ENCODE measurements around the gene PDZRN3. TPM values are rescaled to one million over a fixed set of nuclear protein-coding genes. Genes with fewer than 3 reads are reported as not detected.

Gene PDZRN3
- total and polyA plus RNA-seq, 2 of the 13 experiments (the other 11 are each of a cell fraction or from before 2014, with no cell fraction given): not detected

GRCh38 chr3:73391984-73392383, 232.8 kb downstream of the PDZRN3 start:
- DNase-seq (ENCODE audit: low spot score) (no peak), ATAC-seq (no peak), FAIRE-seq (no peak)
- TF ChIP-seq BRCA1 (CRISPR knock-in tag; IDR thresholded peaks at IDR 0.05) (no peak), CTCF (CRISPR knock-in tag; IDR thresholded peaks at IDR 0.05) (no peak), POLR2G (IDR thresholded peaks at IDR 0.05; ENCODE audit: low read depth, low read length) (no peak), SNAPC5 (CRISPR knock-in tag; IDR thresholded peaks at IDR 0.05; ENCODE audit: borderline replicate concordance) (no peak), YEATS2 (CRISPR knock-in tag; IDR thresholded peaks at IDR 0.05; ENCODE audit: borderline replicate concordance) (no peak), ATRX (CRISPR knock-in tag; IDR thresholded peaks at IDR 0.05; ENCODE audit: borderline replicate concordance) (no peak)
- in situ Hi-C loops (cut with HindIII; ENCODE audit: extremely low pct_ligation_motif_present, low pct_unique_long_range_greater_than_20kb): no loop called here
- H4K20me1 ChIP-seq (ENCODE audit: insufficient read depth, low read length): no peaks in the 10 kb centered on the region
- no peaks in the 10 kb centered on the region for H3K9me3 ChIP-seq (ENCODE audit: low read length)
- 27% methylated on average over 9 of the region's 9 CpGs for WGBS (ENCODE audit: low lambda C conversion rate)
- H3K4me3 ChIP-seq (replicated peaks in 1 of 3; ENCODE audit: insufficient read depth in 1 of 3, low read depth in 2 of 3, low read length in 3 of 3): no peak overlapping the region
- POLR2A ChIA-PET: no interaction called here
- H3K79me2 ChIP-seq (ENCODE audit: insufficient read depth, low read length): no peaks in the 10 kb centered on the region
- BruUV-seq (replicated peaks): no TSS peak
- H3K27me3 ChIP-seq (ENCODE audit: control insufficient read depth in 1 of 2, insufficient read depth in 2 of 2, low read length in 2 of 2): no peaks in the 10 kb centered on the region
- no peak overlapping the region for H3K9ac ChIP-seq (ENCODE audit: insufficient read depth, low read depth, low read length)
- H3K36me3 ChIP-seq (replicated peaks in 1 of 2; ENCODE audit: control insufficient read depth in 1 of 2, insufficient read depth in 2 of 2, low read length in 2 of 2): no peaks in the 10 kb centered on the region
- H3K4me1 ChIP-seq (ENCODE audit: insufficient read depth, low read length): no peaks in the 10 kb centered on the region
- H2AFZ ChIP-seq (ENCODE audit: low read length): no peak overlapping the region
- CTCF ChIA-PET (ENCODE audit: low intra/inter-chr PET ratio, low total read pairs): no interaction called here
- no peak overlapping the region for H3K4me2 ChIP-seq (ENCODE audit: low read depth, low read length)
- intact Hi-C loops (cut with micrococcal nuclease; ENCODE audit: unreplicated experiment): no loop called here
- H3K27ac ChIP-seq (ENCODE audit: extremely low read length, insufficient read depth, low read length): no peak overlapping the region

GRCh38 chr3:73389928-73390327, 234.8 kb downstream of the PDZRN3 start:
- DNase-seq (ENCODE audit: low spot score): no peak
- POLR2A ChIA-PET: no interaction called here
- no peak overlapping the region for H2AFZ ChIP-seq (ENCODE audit: low read length)
- H3K9ac ChIP-seq (ENCODE audit: insufficient read depth, low read depth, low read length): no peak overlapping the region
- 9% methylated on average over 1 of the region's 1 CpG for WGBS (ENCODE audit: low lambda C conversion rate)
- H3K4me1 ChIP-seq (ENCODE audit: insufficient read depth, low read length): no peaks in the 10 kb centered on the region
- in situ Hi-C loops (cut with HindIII; ENCODE audit: extremely low pct_ligation_motif_present, low pct_unique_long_range_greater_than_20kb): no loop called here
- ATAC-seq: no peak
- H3K27me3 ChIP-seq (ENCODE audit: control insufficient read depth in 1 of 2, insufficient read depth in 2 of 2, low read length in 2 of 2): no peaks in the 10 kb centered on the region
- H3K4me3 ChIP-seq (replicated peaks in 1 of 3; ENCODE audit: insufficient read depth in 1 of 3, low read depth in 2 of 3, low read length in 3 of 3): no peak overlapping the region
- no peak overlapping the region for H3K4me2 ChIP-seq (ENCODE audit: low read depth, low read length)
- no peaks in the 10 kb centered on the region for H4K20me1 ChIP-seq (ENCODE audit: insufficient read depth, low read length)
- no peaks in the 10 kb centered on the region for H3K9me3 ChIP-seq (ENCODE audit: low read length)
- no TSS peak for BruUV-seq (replicated peaks)
- intact Hi-C loops (cut with micrococcal nuclease; ENCODE audit: unreplicated experiment): loop anchor here (5.0 kb wide), 1 partner anchor 198 kb away; no protein-coding TSS in a partner anchor
- H3K27ac ChIP-seq (ENCODE audit: extremely low read length, insufficient read depth, low read length): no peak overlapping the region
- no peak for FAIRE-seq
- H3K36me3 ChIP-seq (replicated peaks in 1 of 2; ENCODE audit: control insufficient read depth in 1 of 2, insufficient read depth in 2 of 2, low read length in 2 of 2): no peaks in the 10 kb centered on the region
- no peaks in the 10 kb centered on the region for H3K79me2 ChIP-seq (ENCODE audit: insufficient read depth, low read length)
- CTCF ChIA-PET (ENCODE audit: low intra/inter-chr PET ratio, low total read pairs): no interaction called here
- TF ChIP-seq AKNA (CRISPR knock-in tag; IDR thresholded peaks at IDR 0.05; ENCODE audit: borderline replicate concordance) (no peak), ZSCAN9 (CRISPR knock-in tag; IDR thresholded peaks at IDR 0.05; ENCODE audit: borderline replicate concordance) (no peak), UBTF (CRISPR knock-in tag; IDR thresholded peaks at IDR 0.05) (no peak), SMAD3 (CRISPR knock-in tag; IDR thresholded peaks at IDR 0.05) (no peak)

Measured in HepG2 (cell line).